Dermis microvascular lymphatic vessel endothelial cell (primary cell): Measurements from ENCODE around the gene NLRX1. TPM values are rescaled to one million over a fixed set of nuclear protein-coding genes. Genes with fewer than 3 reads are reported as not detected.
"Not testable (repeated sequence)": the region's sequence is repeated elsewhere in the genome, so short reads cannot be mapped to it uniquely, and the experiment has no call there.

ENCODE experiments used
- DNase-seq, 2 donors: peaks; one replicate each; pipeline versions ENCODE4 v3.0.0 to v3.0.0-alpha.2; 2010; ENCODE audit warnings: low read depth in 2 of 2
- total RNA-seq: library from RNA; depleted of rRNA; stranded (reverse); fragments of >200 nt; gene quantifications from 2 replicates; pipeline ENCODE4 v1.2.1, GENCODE V29; 2014

The NLRX1 gene
- total RNA-seq, 1 donor from 2014 or later: 11.0 TPM

- DNase-seq: no peak
These were observed 39.0 kb downstream of the NLRX1 start for GRCh38 chr11:119207415-119207960.

- DNase-seq: no peak
These were observed 40.7 kb downstream of the NLRX1 start for GRCh38 chr11:119209186-119209585.

GRCh38 chr11:119210050-119210449 is 41.5 kb downstream of the NLRX1 start:
- DNase-seq: no peak

- peak in 1 of 2 donors; percentile 71 for DNase-seq
These were observed 49.8 kb downstream of the NLRX1 start for GRCh38 chr11:119218141-119218878.

- DNase-seq: peak; percentile 17 to 54
These were observed 53.8 kb downstream of the NLRX1 start for GRCh38 chr11:119222308-119222707.

GRCh38 chr11:119222891-119223290 is 54.4 kb downstream of the NLRX1 start:
- no peak for DNase-seq

GRCh38 chr11:119223856-119224255 is 55.3 kb downstream of the NLRX1 start:
- DNase-seq: no peak

- not testable (repeated sequence) for DNase-seq
These were observed 60.2 kb downstream of the NLRX1 start for GRCh38 chr11:119228535-119229287.

GRCh38 chr11:119229288-119229672 is 60.8 kb downstream of the NLRX1 start:
- no peak for DNase-seq

- no peak for DNase-seq
These were observed 61.2 kb downstream of the NLRX1 start for GRCh38 chr11:119229741-119230140.

Other genes with a start within 250 kb of the NLRX1 start
- 4.5 and 8.2 TPM in 2 replicates for gene BCL9L, start 242.8 kb upstream of the NLRX1 start, total RNA-seq
- not detected in 2 replicates for gene UPK2, start 212.4 kb upstream of the NLRX1 start, total RNA-seq
- not detected in 2 replicates for gene FOXR1, start 197.0 kb upstream of the NLRX1 start, total RNA-seq
- gene CENATAC, start 170.6 kb upstream of the NLRX1 start, total RNA-seq: 6.2 and 8.7 TPM in 2 replicates
- gene RPS25, start 150.4 kb upstream of the NLRX1 start, total RNA-seq: 458 and 629 TPM in 2 replicates
- 64.7 and 74.2 TPM in 2 replicates for gene TRAPPC4, start 150.0 kb upstream of the NLRX1 start, total RNA-seq
- gene SLC37A4, start 137.8 kb upstream of the NLRX1 start, total RNA-seq: 14.5 and 18.1 TPM in 2 replicates
- 146 and 148 TPM in 2 replicates for gene HYOU1, start 111.5 kb upstream of the NLRX1 start, total RNA-seq
- gene VPS11, start 100.9 kb upstream of the NLRX1 start, total RNA-seq: 20.0 and 34.8 TPM in 2 replicates
- gene HMBS, start 83.8 kb upstream of the NLRX1 start, total RNA-seq: 3.8 and 4.5 TPM in 2 replicates
- 10.5 and 17.6 TPM in 2 replicates for gene DPAGT1, start 66.9 kb upstream of the NLRX1 start, total RNA-seq
- gene C2CD2L, start 61.4 kb upstream of the NLRX1 start, total RNA-seq: 1.7 and 3.4 TPM in 2 replicates
- 11.3 and 16.4 TPM in 2 replicates for gene HINFP, start 47.1 kb upstream of the NLRX1 start, total RNA-seq
- gene ABCG4, start 19.7 kb upstream of the NLRX1 start, total RNA-seq: under 0.01 TPM in 1 of 2 replicates, not detected in the other
- not detected in 2 replicates for gene NHERF4, start 16.8 kb downstream of the NLRX1 start, total RNA-seq
- 7.4 and 9.4 TPM in 2 replicates for gene CBL, start 37.6 kb downstream of the NLRX1 start, total RNA-seq
- gene MCAM, start 148.4 kb downstream of the NLRX1 start, total RNA-seq: 133 and 200 TPM in 2 replicates
- 2.6 and 4.6 TPM in 2 replicates for gene RNF26, start 165.8 kb downstream of the NLRX1 start, total RNA-seq
- gene C1QTNF5, start 172.2 kb downstream of the NLRX1 start, total RNA-seq: 47.6 and 121 TPM in 2 replicates
- gene MFRP, start 178.0 kb downstream of the NLRX1 start, total RNA-seq: not detected in 2 replicates
- 0.13 and 0.25 TPM in 2 replicates for gene USP2, start 213.0 kb downstream of the NLRX1 start, total RNA-seq